GM21723 (cell line): Measurements from ENCODE around the gene NUP214.

Source experiments
- ATAC-seq: cut with Tn5 transposase; IDR thresholded peaks from one replicate; pipeline ENCODE4 v1.9.1; 2021; ENCODE audit warnings: mild to moderate bottlenecking, moderate library complexity; ENCODE audit not compliant: unreplicated experiment

NUP214 gene

DNA sequence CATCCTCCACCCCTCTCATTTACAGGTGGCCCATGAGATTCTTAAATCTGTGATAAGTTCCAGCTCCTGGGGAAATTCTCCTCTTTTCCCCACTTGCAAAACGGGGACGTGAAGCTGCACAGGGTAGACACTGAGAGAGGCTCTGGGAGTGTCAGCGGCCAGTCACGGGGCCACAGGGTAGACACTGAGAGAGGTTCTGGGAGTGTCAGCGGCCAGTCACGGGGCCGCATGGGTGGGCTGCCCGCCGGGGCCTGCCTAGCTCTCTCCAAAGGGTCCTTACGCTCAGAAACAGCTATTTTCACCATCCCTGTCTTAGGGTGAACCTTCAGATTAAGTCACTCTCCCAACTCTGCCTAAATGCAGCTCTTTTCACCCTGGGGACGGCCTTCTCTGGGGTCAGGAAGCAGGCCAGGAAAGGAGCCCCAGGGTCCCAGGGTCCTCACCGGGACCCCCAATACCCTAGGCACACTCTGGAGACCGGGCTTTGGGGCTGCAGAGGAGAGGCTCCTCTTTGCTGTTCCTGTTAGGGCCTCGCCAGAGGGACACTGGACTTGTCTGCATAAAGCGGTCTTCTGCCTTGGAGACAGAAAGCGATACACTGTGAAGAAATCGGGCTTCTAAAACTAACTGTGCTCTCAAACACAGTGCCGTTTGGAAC lies 149.4 kb downstream of the NUP214 start:
- peak; percentile 28 for ATAC-seq

GRCh38 chr9:131275332-131276093 lies 150.1 kb downstream of the NUP214 start:
- no peak for ATAC-seq

GRCh38 chr9:131276094-131276888 lies 150.9 kb downstream of the NUP214 start, which contains the start of gene FAM78A:
FAM78A (minus strand) TSS chr9:131276510; CDS start chr9:131276179, 331 bp downstream.
- no peak for ATAC-seq

- no peak for ATAC-seq
Measured at GRCh38 chr9:131276891-131277286, 151.5 kb downstream of the NUP214 start.

GRCh38 chr9:131277287-131277909 lies 152.0 kb downstream of the NUP214 start:
- ATAC-seq: no peak

DNA sequence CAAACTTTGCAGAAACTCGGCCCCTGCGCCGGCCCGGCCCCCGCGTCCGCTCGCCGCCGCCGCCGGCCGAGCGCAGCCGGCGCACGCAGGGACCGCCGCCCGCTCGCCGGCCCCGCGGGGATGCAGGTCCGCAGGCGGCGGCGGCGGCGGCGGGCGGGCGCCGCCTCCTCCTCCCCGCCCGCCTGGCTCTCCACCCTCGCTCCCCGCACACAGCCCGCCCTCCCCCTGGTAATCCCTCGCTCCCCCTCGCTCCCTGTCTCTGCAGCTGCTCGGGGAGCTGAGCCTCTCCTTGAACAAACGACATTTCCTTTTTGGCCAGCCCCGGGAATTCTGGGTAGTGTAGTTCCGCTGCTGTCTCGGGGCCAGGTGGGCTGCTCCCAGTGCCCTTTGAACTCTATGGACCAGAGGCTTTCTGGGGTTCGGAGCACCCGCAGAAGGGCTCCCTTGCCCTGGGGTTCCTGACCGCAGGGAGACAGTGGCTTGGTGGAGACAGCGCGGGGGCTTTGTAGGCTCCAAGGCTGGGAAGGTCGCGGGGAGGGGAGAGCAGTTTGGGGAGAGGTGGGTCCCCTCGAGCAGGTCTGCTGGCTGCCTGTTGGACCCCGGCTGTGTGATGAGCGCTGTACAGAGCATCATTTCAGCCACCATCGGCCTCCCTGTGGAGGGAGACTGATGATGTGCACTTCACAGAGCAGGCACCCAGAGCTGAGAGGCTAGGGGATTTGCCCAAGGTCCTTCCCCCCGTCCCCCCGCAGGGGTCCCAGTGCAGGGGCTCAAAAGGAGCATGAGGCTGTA lies 152.7 kb downstream of the NUP214 start:
- no peak for ATAC-seq

GRCh38 chr9:131278702-131279111 lies 153.3 kb downstream of the NUP214 start:
- no peak for ATAC-seq

- no peak for ATAC-seq
Measured at GRCh38 chr9:131279196-131279862, 153.9 kb downstream of the NUP214 start.

DNA sequence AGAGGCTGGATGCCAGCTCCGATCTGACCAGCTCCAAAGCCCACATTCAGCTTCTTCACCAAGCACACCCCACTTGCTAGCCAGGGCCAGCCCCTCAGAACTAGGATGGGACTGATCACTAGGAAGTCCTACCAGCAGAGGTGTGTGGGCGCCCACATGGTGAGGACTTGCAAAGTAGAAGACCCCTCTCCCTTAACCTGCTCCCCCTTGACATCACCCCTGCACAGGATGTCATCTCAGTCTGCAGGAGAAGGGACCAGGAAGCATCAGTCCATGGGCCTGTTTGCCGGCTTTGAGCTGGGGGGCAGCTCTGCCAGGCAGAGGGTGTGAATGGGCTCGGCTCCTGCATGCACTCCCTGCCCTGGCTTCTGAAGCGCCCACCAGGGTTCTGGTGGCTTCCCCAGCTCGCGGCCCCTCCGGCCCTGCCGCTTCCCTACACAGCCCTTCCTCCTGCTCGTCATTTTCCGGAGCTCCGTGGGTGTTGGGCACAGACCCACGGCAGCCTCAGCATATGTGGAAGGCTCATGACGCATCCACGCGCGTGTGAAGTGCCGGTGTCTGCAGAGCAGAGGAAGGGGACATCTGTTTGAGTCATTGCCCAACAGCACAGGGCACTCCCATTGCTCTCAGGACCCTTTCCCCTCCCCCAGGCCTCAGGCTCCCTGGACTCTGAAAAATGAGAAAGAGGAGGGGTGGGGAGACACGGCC lies 154.6 kb downstream of the NUP214 start:
- ATAC-seq: no peak

DNA sequence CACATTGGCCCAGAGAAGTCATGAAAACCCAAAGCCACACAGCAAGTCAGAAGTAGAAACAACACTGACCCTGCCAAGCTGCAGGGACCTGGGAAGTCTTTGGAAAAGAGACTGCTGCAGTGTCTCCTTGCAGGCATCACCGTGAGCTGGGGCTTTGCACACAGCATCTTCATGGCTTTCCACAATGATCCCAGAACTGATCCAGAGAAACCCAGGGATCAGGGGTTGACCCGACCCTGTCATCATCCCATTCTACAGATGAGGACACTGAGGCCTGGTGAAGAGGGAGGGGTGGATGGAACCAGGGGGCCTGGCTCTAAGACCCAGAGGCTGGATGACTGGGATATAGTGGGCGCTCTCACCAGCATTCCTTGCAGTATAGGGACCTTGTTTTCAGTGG lies 155.3 kb downstream of the NUP214 start:
- no peak for ATAC-seq

- no peak for ATAC-seq
Measured at GRCh38 chr9:131281119-131281965, 156.0 kb downstream of the NUP214 start.

DNA sequence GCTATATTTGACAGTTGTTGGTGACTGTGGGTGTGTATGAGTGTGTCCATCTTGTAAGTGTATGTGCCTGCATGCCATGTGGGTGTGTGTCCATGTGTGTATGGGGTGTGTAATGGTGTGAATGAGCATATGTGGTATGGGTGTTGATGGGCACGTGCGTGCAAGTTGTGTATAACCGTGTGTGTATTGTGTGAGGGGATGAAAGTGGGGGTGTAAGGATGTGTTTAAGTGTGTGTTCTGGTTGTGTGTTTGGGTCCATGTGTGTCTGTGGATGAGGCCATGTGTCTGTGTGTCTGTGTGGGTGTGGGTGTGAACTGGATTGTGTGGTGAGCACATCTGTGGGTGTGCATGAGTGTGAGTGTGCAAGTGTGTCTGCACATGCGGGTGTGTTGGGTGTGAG lies 156.8 kb downstream of the NUP214 start:
- no peak for ATAC-seq

DNA sequence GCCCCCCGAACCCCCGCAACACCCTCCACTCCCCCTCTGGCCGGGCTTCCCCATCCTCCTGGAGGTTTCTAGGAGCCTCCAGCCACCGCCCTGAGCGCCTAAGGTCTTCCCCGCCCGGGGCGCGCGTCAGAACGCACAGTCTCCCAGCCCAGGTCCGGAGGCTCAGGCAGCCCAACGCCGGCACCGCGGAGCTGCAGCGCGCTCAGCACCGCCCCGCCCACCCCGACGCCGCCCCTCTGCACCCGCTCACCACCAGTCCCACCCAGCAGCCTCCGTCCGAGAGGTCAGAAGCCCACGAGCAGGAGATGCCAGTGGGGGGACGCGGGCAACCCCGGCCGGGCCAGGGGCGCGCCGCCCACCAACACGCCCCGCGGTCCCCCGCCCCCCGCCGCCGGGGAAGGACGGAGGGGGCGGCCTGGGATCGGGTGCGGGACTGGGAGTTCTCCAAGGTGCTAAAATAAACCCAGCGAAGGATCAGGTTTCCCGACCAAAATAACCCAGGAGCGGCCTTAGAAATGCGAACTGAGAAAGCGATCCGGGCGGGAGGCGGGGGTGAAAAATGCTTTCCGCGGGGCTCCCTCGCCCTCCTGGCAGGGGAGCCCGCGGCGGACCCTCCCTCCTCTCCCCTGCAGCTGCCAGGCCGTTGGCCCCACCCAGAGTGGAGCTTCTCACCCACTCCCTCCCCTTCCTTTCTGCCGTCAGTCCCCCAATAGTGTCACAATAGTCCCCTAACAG lies 157.5 kb downstream of the NUP214 start:
- no peak for ATAC-seq
